Astrocyte of the hippocampus (primary cell): ENCODE results near the gene LRG1.

Source experiments
- DNase-seq: peaks from one replicate; pipeline ENCODE4 v3.0.0; 2011; ENCODE audit warnings: low read depth, low spot score

LRG1 gene

GRCh38 chr19:4508698-4509097 is 31.1 kb downstream of the LRG1 start:
- no peak for DNase-seq

GRCh38 chr19:4507804-4508203 is 32.0 kb downstream of the LRG1 start:
- DNase-seq, result no peak

- DNase-seq, result no peak
Observed at GRCh38 chr19:4507150-4507452, 32.7 kb downstream of the LRG1 start.

- peak; percentile 58 for DNase-seq
Observed at GRCh38 chr19:4506449-4507149, 33.2 kb downstream of the LRG1 start.

GRCh38 chr19:4505570-4506448 is 34.0 kb downstream of the LRG1 start:
- DNase-seq, result no peak

- no peak for DNase-seq
Observed at GRCh38 chr19:4504891-4505569, 34.8 kb downstream of the LRG1 start.

- DNase-seq, result no peak
Observed at GRCh38 chr19:4504297-4504701, 35.5 kb downstream of the LRG1 start.

- DNase-seq, result no peak
Observed at GRCh38 chr19:4503825-4504170, 36.0 kb downstream of the LRG1 start.

GRCh38 chr19:4503132-4503824 is 36.6 kb downstream of the LRG1 start:
- DNase-seq, result no peak

- DNase-seq, result no peak
Observed at GRCh38 chr19:4502282-4503131, 37.3 kb downstream of the LRG1 start.

- no peak for DNase-seq
Observed at GRCh38 chr19:4501691-4502090, 38.1 kb downstream of the LRG1 start.

- no peak for DNase-seq
Observed at GRCh38 chr19:4500841-4501591, 38.8 kb downstream of the LRG1 start.

GRCh38 chr19:4499855-4500254 is 40.0 kb downstream of the LRG1 start:
- no peak for DNase-seq

GRCh38 chr19:4499318-4499717 is 40.5 kb downstream of the LRG1 start:
- no peak for DNase-seq

GRCh38 chr19:4498694-4499093 is 41.1 kb downstream of the LRG1 start:
- DNase-seq, result no peak

- DNase-seq, result no peak
Observed at GRCh38 chr19:4497770-4498389, 42.0 kb downstream of the LRG1 start.

GRCh38 chr19:4496304-4496703 is 43.5 kb downstream of the LRG1 start:
- DNase-seq, result no peak

GRCh38 chr19:4495471-4495870 is 44.4 kb downstream of the LRG1 start:
- DNase-seq, result no peak

- no peak for DNase-seq
Observed at GRCh38 chr19:4494691-4495064, 45.2 kb downstream of the LRG1 start.
